Measurements from ENCODE around the gene SLIT3. TPM values are rescaled to one million over a fixed set of nuclear protein-coding genes. Genes with fewer than 3 reads are reported as not detected.

SLIT3 gene
- total RNA-seq, 4 donors from 2014 or later, result 41.1 to 86.6 (median 62.7) TPM

DNA sequence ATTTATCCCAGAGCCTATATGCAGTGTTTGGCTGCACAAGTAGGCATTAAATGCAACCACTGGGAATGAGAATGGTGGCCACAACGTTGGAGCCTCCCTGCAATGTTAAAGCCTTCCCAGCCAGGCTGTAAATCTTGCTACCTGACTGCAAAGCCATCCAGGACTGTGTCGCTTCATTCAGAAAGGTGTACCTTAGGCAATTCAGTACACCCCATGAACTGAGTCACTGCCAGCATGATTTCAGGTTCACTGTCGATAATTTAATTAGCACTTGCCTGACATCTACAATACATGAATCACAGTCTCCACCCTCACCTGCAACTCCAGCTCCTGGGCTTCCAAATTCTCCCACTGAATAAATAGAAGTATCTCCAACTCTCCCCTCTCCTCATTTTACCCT lies 108.4 kb downstream of the SLIT3 start:
- DNase-seq (ENCODE audit: extremely low spot score), result no peak
- Histone ChIP-seq H3K4me1 (peaks cover 0 to 16% (median 12%) of the 10 kb centered on the region in 4 donors), H3K36me3 (peaks cover 0 to 6% (median 3%) of the 10 kb centered on the region in 4 donors), H3K27me3 (no peaks in the 10 kb centered on the region), H3K9me3 (no peaks in the 10 kb centered on the region), H3K4me3 (no peak overlapping the region), H3K27ac (replicated peaks in 1 of 4) (no peak overlapping the region)
- TF ChIP-seq POLR2A (IDR thresholded peaks at IDR 0.05; ENCODE audit: low read depth), result no peak
- TF ChIP-seq EP300 (IDR thresholded peaks at IDR 0.05), result no peak
- no peak for TF ChIP-seq CTCF (IDR thresholded peaks at IDR 0.05)
- TF ChIP-seq POLR2AphosphoS5 (IDR thresholded peaks at IDR 0.05), result no peak
- intact Hi-C loops (cut with DNase I), result no loop called here
- WGBS, result 72% methylated on average over 3 of the region's 3 CpGs

GRCh38 chr5:169190849-169191248 lies 110.1 kb downstream of the SLIT3 start:
- Histone ChIP-seq H3K27me3 (no peaks in the 10 kb centered on the region), H3K4me3 (no peak overlapping the region), H3K4me1 (peaks cover 0 to 13% (median 11%) of the 10 kb centered on the region in 4 donors), H3K36me3 (peaks cover 0 to 6% (median 3%) of the 10 kb centered on the region in 4 donors), H3K9me3 (no peaks in the 10 kb centered on the region), H3K27ac (replicated peaks in 1 of 4) (no peak overlapping the region)
- intact Hi-C loops (cut with DNase I), result no loop called here
- WGBS, result 76% methylated on average over 1 of the region's 1 CpG
- no peak for DNase-seq (ENCODE audit: extremely low spot score)
- TF ChIP-seq POLR2AphosphoS5 (IDR thresholded peaks at IDR 0.05), result no peak
- TF ChIP-seq CTCF (IDR thresholded peaks at IDR 0.05), result no peak
- TF ChIP-seq POLR2A (IDR thresholded peaks at IDR 0.05; ENCODE audit: low read depth), result no peak
- no peak for TF ChIP-seq EP300 (IDR thresholded peaks at IDR 0.05)

- no peaks in the 10 kb centered on the region for H3K9me3 ChIP-seq
- H3K27ac ChIP-seq (replicated peaks in 1 of 4), result no peak overlapping the region
- peaks cover 0 to 2% (median 1%) of the 10 kb centered on the region in 4 donors for H3K4me1 ChIP-seq
- no peak for DNase-seq (ENCODE audit: extremely low spot score)
- TF ChIP-seq EP300 (IDR thresholded peaks at IDR 0.05), result no peak
- no peak for TF ChIP-seq POLR2AphosphoS5 (IDR thresholded peaks at IDR 0.05)
- no peak for TF ChIP-seq POLR2A (IDR thresholded peaks at IDR 0.05; ENCODE audit: low read depth)
- TF ChIP-seq CTCF (IDR thresholded peaks at IDR 0.05), result no peak
- WGBS, result 81% methylated on average over 3 of the region's 3 CpGs
- intact Hi-C loops (cut with DNase I), result no loop called here
- no peaks in the 10 kb centered on the region for H3K27me3 ChIP-seq
- H3K4me3 ChIP-seq, result no peak overlapping the region
- no peaks in the 10 kb centered on the region for H3K36me3 ChIP-seq
Measured at GRCh38 chr5:169185626-169186025, 115.3 kb downstream of the SLIT3 start.

GRCh38 chr5:169183576-169183975 lies 117.4 kb downstream of the SLIT3 start:
- Histone ChIP-seq H3K27ac (replicated peaks in 1 of 4) (no peak overlapping the region), H3K9me3 (no peaks in the 10 kb centered on the region), H3K4me1 (peaks cover 0 to 2% (median 2%) of the 10 kb centered on the region in 4 donors), H3K36me3 (no peaks in the 10 kb centered on the region), H3K27me3 (no peaks in the 10 kb centered on the region), H3K4me3 (no peak overlapping the region)
- no peak for DNase-seq (ENCODE audit: extremely low spot score)
- intact Hi-C loops (cut with DNase I), result no loop called here
- no peak for TF ChIP-seq POLR2AphosphoS5 (IDR thresholded peaks at IDR 0.05)
- TF ChIP-seq POLR2A (IDR thresholded peaks at IDR 0.05; ENCODE audit: low read depth), result no peak
- no peak for TF ChIP-seq CTCF (IDR thresholded peaks at IDR 0.05)
- TF ChIP-seq EP300 (IDR thresholded peaks at IDR 0.05), result no peak

- intact Hi-C loops (cut with DNase I), result no loop called here
Measured at GRCh38 chr5:169182797-169183196, 118.1 kb downstream of the SLIT3 start.

More at GRCh38 chr5:169182797-169183196, 118.1 kb downstream of the SLIT3 start:
- WGBS, result 76% methylated on average over 4 of the region's 4 CpGs
- Histone ChIP-seq H3K27me3 (no peaks in the 10 kb centered on the region), H3K9me3 (no peaks in the 10 kb centered on the region), H3K4me3 (no peak overlapping the region), H3K36me3 (no peaks in the 10 kb centered on the region), H3K4me1 (peaks cover 4 to 10% (median 9%) of the 10 kb centered on the region in 4 donors), H3K27ac (replicated peaks in 1 of 4) (no peak overlapping the region)
- TF ChIP-seq CTCF (IDR thresholded peaks at IDR 0.05), result no peak
- no peak for TF ChIP-seq POLR2AphosphoS5 (IDR thresholded peaks at IDR 0.05)
- no peak for TF ChIP-seq POLR2A (IDR thresholded peaks at IDR 0.05; ENCODE audit: low read depth)
- no peak for DNase-seq (ENCODE audit: extremely low spot score)

Measured in esophagus muscularis mucosa (tissue), 4 donors.